ENCODE results near the gene CEP112. TPM values are rescaled to one million over a fixed set of nuclear protein-coding genes. Genes with fewer than 3 reads are reported as not detected.
A peak's percentile ranks its signal among the peaks of the same experiment; 100 is the strongest.

The CEP112 gene
- total RNA-seq, 1 donor from 2014 or later = 21.8 TPM

DNA sequence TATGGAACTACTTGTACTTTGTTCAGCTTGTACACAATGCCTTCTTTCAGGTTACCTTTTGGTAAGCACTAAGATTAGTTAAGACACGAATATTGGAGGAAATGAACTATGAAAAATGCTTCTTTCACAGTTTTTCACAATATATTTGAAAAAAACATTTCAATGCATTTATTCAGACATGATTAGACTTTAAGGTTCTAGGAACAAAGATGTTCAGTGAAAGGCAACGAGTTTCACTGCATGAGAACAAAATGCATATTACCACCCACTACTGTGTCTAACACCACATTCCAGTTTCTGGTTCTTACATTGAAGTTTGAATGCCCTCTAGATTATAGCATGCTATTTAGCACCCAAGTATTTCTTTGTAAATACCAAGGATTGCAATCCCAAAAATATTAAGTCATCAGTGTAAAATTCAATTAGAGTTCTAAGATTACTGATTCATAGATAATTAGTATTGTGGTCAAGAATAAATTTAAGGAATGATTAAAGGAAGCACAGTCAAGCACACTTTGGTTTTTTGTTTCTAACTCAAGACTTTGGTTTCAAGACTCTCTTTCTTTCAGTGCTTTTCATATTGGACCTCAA lies 261.7 kb downstream of the CEP112 start:
- Mint-ChIP-seq H3K4me1 (ENCODE audit: low read depth) (peaks cover 22% of the 10 kb centered on the region), H3K9me3 (ENCODE audit: low read depth) (peaks cover 17% of the 10 kb centered on the region), H3K4me3 (ENCODE audit: unreplicated experiment) (no peak overlapping the region), H3K27me3 (ENCODE audit: low read depth) (no peaks in the 10 kb centered on the region), H3K27ac (ENCODE audit: unreplicated experiment) (no peak overlapping the region), H3K36me3 (ENCODE audit: low read depth) (peaks cover 12% of the 10 kb centered on the region)
- DNase-seq (ENCODE audit: low spot score) = no peak
- TF ChIP-seq, protein P1, sequence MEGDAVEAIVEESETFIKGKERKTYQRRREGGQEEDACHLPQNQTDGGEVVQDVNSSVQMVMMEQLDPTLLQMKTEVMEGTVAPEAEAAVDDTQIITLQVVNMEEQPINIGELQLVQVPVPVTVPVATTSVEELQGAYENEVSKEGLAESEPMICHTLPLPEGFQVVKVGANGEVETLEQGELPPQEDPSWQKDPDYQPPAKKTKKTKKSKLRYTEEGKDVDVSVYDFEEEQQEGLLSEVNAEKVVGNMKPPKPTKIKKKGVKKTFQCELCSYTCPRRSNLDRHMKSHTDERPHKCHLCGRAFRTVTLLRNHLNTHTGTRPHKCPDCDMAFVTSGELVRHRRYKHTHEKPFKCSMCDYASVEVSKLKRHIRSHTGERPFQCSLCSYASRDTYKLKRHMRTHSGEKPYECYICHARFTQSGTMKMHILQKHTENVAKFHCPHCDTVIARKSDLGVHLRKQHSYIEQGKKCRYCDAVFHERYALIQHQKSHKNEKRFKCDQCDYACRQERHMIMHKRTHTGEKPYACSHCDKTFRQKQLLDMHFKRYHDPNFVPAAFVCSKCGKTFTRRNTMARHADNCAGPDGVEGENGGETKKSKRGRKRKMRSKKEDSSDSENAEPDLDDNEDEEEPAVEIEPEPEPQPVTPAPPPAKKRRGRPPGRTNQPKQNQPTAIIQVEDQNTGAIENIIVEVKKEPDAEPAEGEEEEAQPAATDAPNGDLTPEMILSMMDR (IDR thresholded peaks at IDR 0.05) = no peak

DNA sequence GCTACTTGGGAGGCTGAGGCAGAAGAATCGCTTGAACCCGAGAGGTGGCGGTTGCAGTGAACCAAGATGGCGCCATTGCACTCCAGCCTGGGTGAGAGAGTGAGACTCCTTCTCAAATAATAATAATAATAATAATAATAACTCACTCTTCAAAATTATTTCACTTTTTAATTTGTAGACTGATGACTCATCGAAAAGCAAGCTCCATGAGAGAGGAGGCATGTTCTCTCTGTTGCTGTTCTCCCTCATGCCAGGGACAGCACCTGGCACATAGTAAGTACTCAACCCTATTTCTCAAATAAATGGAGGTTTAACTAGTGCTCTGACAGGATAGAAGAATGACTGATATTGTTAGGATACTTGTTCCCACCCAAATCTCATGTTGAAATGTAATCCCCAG lies 265.3 kb downstream of the CEP112 start:
- Mint-ChIP-seq H3K27me3 (ENCODE audit: low read depth) (no peaks in the 10 kb centered on the region), H3K4me3 (ENCODE audit: unreplicated experiment) (no peak overlapping the region), H3K9me3 (ENCODE audit: low read depth) (peaks cover 3% of the 10 kb centered on the region), H3K36me3 (ENCODE audit: low read depth) (peaks cover 4% of the 10 kb centered on the region), H3K4me1 (ENCODE audit: low read depth) (peaks cover 21% of the 10 kb centered on the region), H3K27ac (ENCODE audit: unreplicated experiment) (no peak overlapping the region)
- TF ChIP-seq, protein P1 (IDR thresholded peaks at IDR 0.05) = no peak
- no peak for DNase-seq (ENCODE audit: low spot score)

DNA sequence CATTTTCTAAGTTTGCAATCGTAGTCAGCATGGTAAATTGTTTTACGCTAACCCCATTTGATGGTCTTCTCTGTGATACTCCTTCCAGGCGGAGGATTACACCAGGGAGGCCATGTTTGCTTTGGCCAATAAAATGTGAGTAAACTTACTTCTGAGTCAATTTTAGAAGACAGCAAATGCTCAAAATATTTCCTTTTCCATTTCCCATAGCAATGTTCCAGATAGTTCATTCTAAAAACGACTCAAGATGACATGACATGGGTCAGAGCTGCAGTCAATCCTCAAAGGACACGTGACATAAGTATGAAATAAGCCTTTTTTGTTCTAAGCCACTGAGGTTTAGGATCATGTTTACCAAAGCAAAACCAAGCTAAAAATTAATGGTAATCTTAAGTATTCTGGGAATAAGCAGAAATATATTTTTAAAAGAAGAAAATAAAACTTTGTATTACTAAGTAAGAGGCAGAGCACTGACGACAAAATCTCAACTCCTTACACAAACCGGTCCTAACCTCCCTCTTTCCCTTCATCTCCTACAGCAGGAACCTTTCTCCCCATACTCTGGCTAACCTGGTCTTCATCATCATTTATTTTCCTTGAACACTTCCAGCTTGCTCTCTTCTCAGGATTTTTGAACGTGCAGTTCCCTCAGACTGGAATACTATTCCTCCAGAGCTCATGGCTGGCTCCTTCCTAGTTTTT lies 266.2 kb downstream of the CEP112 start:
- Mint-ChIP-seq H3K27ac (ENCODE audit: unreplicated experiment) (peak overlapping the region; percentile 49), H3K27me3 (ENCODE audit: low read depth) (no peaks in the 10 kb centered on the region), H3K36me3 (ENCODE audit: low read depth) (peaks cover 2% of the 10 kb centered on the region), H3K9me3 (ENCODE audit: low read depth) (no peaks in the 10 kb centered on the region), H3K4me1 (ENCODE audit: low read depth) (peaks cover 13% of the 10 kb centered on the region), H3K4me3 (ENCODE audit: unreplicated experiment) (no peak overlapping the region)
- no peak for DNase-seq (ENCODE audit: low spot score)
- TF ChIP-seq, protein P1 (IDR thresholded peaks at IDR 0.05) = no peak

DNA sequence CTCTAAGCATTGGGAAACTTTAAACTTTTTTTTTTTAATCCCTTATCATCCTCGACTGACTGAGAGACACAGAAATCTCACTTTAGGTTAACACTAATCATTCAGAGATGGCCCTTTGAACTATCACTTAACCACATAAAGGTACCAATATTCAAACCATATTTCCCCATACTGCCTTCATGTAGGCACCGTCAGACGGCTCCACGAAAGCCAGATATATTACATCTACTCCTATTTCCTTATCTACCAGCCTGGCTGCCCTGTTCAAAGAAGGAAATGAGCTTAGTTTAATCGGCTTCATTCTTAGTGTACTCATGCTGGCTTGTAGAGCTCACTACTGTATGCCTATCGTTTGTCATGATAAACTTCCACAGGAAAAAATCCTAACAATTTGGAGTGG lies 270.9 kb downstream of the CEP112 start:
- TF ChIP-seq, protein P1 (IDR thresholded peaks at IDR 0.05) = no peak

DNA sequence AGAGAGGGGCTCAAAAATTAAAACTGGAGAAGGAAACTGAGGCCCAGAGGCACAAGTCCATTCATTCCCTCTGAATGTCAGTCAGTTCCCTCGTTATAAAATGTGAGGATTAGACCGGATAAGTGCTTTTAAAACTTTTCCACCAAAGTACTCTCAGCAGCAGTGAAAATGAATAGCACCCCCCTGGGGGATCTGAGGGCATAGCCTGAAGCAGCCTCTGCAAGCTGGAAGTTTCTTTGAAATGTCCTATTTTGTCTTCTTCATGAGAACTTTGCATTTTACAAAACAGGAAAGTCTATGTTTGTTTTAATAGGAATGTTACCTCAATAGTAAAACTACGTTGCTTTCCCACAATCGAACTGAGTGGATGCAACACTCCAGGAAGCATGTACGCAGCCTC lies 273.0 kb downstream of the CEP112 start:
- peaks cover 4% of the 10 kb centered on the region for H3K36me3 Mint-ChIP-seq (ENCODE audit: low read depth)

More for the DNA sequence above, 270.9 kb downstream of the CEP112 start:
- Mint-ChIP-seq H3K4me1 (ENCODE audit: low read depth) (peaks cover 13% of the 10 kb centered on the region), H3K36me3 (ENCODE audit: low read depth) (no peaks in the 10 kb centered on the region), H3K27me3 (ENCODE audit: low read depth) (no peaks in the 10 kb centered on the region), H3K9me3 (ENCODE audit: low read depth) (no peaks in the 10 kb centered on the region), H3K27ac (ENCODE audit: unreplicated experiment) (no peak overlapping the region), H3K4me3 (ENCODE audit: unreplicated experiment) (no peak overlapping the region)
- DNase-seq (ENCODE audit: low spot score) = no peak

More for the DNA sequence above, 273.0 kb downstream of the CEP112 start:
- peaks cover 3% of the 10 kb centered on the region for H3K9me3 Mint-ChIP-seq (ENCODE audit: low read depth)
- TF ChIP-seq, protein P1 (IDR thresholded peaks at IDR 0.05) = peak; percentile 62
- H3K27me3 Mint-ChIP-seq (ENCODE audit: low read depth) = no peaks in the 10 kb centered on the region
- no peak overlapping the region for H3K27ac Mint-ChIP-seq (ENCODE audit: unreplicated experiment)
- no peak overlapping the region for H3K4me3 Mint-ChIP-seq (ENCODE audit: unreplicated experiment)
- no peak for DNase-seq (ENCODE audit: low spot score)
- H3K4me1 Mint-ChIP-seq (ENCODE audit: low read depth) = peaks cover 7% of the 10 kb centered on the region
